GM18520 (cell line): ENCODE measurements around the gene LAMTOR2.

Experiments used
- ATAC-seq: cut with Tn5 transposase; IDR thresholded peaks from one replicate; pipeline ENCODE4 v1.9.1; 2021; ENCODE audit not compliant: unreplicated experiment

LAMTOR2 gene

GRCh38 chr1:156096640-156097391 is 42.2 kb downstream of the LAMTOR2 start:
- ATAC-seq = peak; percentile 53

- ATAC-seq = no peak
These were observed 43.1 kb downstream of the LAMTOR2 start for GRCh38 chr1:156097499-156098178.

- ATAC-seq = no peak
These were observed 44.2 kb downstream of the LAMTOR2 start for GRCh38 chr1:156098784-156099183.

GRCh38 chr1:156099282-156099681 is 44.7 kb downstream of the LAMTOR2 start:
- no peak for ATAC-seq

GRCh38 chr1:156100205-156100995 is 45.8 kb downstream of the LAMTOR2 start:
- ATAC-seq = no peak

GRCh38 chr1:156101880-156102279 is 47.3 kb downstream of the LAMTOR2 start:
- no peak for ATAC-seq

- no peak for ATAC-seq
These were observed 48.3 kb downstream of the LAMTOR2 start for GRCh38 chr1:156102633-156103511.

- no peak for ATAC-seq
These were observed 49.0 kb downstream of the LAMTOR2 start for GRCh38 chr1:156103521-156103947.

GRCh38 chr1:156104065-156104810 is 49.7 kb downstream of the LAMTOR2 start:
- no peak for ATAC-seq

GRCh38 chr1:156104861-156105832 is 50.6 kb downstream of the LAMTOR2 start:
- ATAC-seq = no peak

- ATAC-seq = no peak
These were observed 52.3 kb downstream of the LAMTOR2 start for GRCh38 chr1:156106624-156107488.

GRCh38 chr1:156108057-156108456 is 53.5 kb downstream of the LAMTOR2 start:
- ATAC-seq = no peak
